ENCODE measurements around the gene MYL3.

Gene MYL3

DNA sequence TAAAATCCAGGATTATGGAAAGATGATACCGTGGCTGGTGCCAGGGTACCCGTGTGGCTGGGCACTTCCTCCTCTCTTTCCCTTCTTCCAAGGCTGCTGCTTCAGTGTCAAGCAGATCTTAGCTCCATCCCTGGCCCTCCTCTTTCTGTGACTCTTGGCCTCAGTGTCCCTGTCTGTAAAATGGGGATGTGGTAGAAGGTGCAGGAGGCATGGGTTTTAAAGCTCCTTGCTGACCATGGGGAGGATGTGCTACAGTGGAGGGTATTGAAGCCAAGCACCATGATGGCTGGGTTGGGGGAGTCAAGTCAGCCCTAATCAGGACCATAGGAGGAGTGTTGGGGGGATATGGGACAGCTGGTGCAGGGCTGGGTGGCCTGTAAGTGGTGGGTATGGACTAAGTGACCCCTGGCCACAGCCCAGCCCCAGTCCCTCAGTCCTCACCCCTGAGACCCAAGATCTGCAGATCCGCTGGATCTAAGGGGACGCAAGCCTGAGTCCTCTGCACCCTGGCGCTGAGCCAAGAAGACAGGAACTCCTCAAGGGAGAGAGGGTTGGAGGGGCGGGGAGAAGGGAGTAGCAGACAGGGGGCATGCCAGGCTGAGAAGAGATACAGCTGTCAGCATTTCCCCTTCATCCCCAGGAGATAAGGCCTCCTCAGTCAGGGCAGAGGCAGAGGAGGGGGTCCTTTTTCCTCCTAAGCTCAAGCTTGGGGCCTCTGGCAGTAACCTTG, 26.3 kb upstream of the MYL3 start:
- peak; percentile 63 for DNase-seq
- Histone ChIP-seq H3K4me3 (ENCODE audit: low read depth, low read length) (no peak overlapping the region), H3K9me3 (ENCODE audit: severe bottlenecking) (no peaks in the 10 kb centered on the region), H3K27me3 (ENCODE audit: insufficient read depth, low read depth, severe bottlenecking) (no peaks in the 10 kb centered on the region), H3K36me3 (no peaks in the 10 kb centered on the region), H3K27ac (peak overlapping the region; percentile 14; the same call in 1 of the 2 replicates)
- TF ChIP-seq, protein P1, sequence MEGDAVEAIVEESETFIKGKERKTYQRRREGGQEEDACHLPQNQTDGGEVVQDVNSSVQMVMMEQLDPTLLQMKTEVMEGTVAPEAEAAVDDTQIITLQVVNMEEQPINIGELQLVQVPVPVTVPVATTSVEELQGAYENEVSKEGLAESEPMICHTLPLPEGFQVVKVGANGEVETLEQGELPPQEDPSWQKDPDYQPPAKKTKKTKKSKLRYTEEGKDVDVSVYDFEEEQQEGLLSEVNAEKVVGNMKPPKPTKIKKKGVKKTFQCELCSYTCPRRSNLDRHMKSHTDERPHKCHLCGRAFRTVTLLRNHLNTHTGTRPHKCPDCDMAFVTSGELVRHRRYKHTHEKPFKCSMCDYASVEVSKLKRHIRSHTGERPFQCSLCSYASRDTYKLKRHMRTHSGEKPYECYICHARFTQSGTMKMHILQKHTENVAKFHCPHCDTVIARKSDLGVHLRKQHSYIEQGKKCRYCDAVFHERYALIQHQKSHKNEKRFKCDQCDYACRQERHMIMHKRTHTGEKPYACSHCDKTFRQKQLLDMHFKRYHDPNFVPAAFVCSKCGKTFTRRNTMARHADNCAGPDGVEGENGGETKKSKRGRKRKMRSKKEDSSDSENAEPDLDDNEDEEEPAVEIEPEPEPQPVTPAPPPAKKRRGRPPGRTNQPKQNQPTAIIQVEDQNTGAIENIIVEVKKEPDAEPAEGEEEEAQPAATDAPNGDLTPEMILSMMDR (IDR thresholded peaks at IDR 0.05; ENCODE audit: low read depth, low read length), result no peak

DNA sequence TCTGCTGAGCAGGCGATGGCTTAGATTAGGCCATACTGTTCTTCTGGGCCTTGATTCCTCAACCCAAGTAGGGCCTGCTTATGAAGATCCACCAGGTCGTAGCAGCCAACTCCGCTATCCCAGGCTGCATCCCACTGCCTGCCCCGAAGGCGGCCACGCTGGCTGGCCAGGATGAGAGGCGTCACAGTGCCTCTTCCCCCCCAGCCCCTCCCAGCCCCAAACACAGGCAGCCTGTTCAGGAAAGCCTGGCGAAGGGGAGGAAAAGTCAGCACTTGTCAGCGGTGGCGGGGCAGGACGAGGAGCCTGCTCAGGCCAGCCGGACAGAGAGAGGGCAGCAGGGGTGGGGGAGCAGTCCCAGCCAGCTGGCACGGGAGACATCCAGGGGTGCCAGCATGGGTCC, 25.5 kb upstream of the MYL3 start:
- TF ChIP-seq, protein P1 (IDR thresholded peaks at IDR 0.05; ENCODE audit: low read depth, low read length), result no peak
- Histone ChIP-seq H3K27me3 (ENCODE audit: insufficient read depth, low read depth, severe bottlenecking) (peaks cover 8% of the 10 kb centered on the region), H3K36me3 (no peaks in the 10 kb centered on the region), H3K27ac (no peak overlapping the region), H3K9me3 (ENCODE audit: severe bottlenecking) (no peaks in the 10 kb centered on the region), H3K4me3 (ENCODE audit: low read depth, low read length) (no peak overlapping the region)
- DNase-seq, result no peak

DNA sequence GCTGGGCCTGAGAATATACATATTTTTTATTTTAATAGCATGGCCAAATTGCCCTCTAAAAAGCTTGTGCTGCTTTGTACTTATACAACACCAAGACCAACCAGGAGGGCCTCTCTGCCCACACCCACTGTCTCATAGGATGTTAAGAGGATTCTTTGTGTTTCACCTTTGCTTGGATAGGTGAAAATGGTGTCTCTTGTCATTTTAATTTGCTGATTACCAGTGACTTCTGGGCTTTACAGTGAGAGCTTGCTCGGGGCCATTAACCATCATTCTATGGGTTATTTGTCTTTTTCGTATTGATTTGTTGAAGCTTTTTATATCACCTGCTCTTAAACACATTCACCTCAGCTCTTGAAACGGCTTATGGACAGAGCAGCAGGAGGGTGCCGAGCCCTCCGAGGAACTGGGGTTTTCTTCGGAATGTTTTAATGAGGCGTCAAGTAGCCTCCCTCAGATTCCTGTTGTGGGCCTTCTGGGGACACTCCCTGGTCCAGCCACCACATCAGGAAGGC, 24.8 kb upstream of the MYL3 start:
- Histone ChIP-seq H3K36me3 (no peaks in the 10 kb centered on the region), H3K4me3 (ENCODE audit: low read depth, low read length) (no peak overlapping the region), H3K9me3 (ENCODE audit: severe bottlenecking) (no peaks in the 10 kb centered on the region), H3K27ac (no peak overlapping the region), H3K27me3 (ENCODE audit: insufficient read depth, low read depth, severe bottlenecking) (peaks cover 12% of the 10 kb centered on the region)
- TF ChIP-seq, protein P1 (IDR thresholded peaks at IDR 0.05; ENCODE audit: low read depth, low read length), result no peak
- DNase-seq, result no peak

DNA sequence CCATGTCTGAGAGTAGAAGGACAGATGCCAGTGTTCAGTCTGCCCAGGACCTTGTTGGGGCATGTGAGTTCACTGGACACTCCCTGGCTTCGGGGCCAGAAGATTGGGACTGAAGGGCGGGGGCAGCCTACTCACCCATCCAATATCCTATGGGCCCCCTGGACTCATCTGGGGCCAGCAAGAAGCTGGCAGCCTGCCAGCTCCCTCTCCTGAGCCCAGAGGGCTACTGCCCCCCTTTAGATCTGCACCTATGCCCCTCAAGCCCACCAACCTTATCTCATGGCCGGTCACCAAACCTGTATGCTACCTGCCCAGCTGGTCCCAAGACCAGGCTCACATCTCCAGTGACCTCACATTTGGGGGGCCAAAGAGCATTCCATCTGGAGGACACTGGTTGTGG, 22.4 kb upstream of the MYL3 start:
- Histone ChIP-seq H3K9me3 (ENCODE audit: severe bottlenecking) (no peaks in the 10 kb centered on the region), H3K27me3 (ENCODE audit: insufficient read depth, low read depth, severe bottlenecking) (peaks cover 15% of the 10 kb centered on the region), H3K36me3 (no peaks in the 10 kb centered on the region), H3K27ac (no peak overlapping the region), H3K4me3 (ENCODE audit: low read depth, low read length) (no peak overlapping the region)
- DNase-seq, result no peak
- TF ChIP-seq, protein P1 (IDR thresholded peaks at IDR 0.05; ENCODE audit: low read depth, low read length), result no peak

DNA sequence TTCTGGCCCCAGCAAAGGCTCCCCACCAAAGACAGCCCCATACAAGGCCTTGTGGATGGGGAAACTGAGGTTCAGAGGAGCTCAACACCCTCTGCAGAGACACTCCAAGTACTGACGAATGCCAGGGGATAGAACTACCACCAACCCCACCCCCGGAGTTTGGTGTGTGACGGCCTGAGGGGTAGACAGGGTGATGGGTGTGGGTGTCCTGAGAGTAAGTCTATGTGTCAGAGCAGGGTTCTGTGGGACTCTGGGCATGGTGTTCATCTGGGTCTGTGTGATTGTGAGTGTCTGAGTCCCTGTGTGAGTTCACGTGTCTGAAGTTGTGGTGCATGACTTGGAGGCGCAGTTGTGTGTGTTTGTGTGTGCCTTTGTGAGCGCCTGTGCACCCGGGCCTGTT, 21.7 kb upstream of the MYL3 start:
- peaks cover 15% of the 10 kb centered on the region for H3K27me3 ChIP-seq (ENCODE audit: insufficient read depth, low read depth, severe bottlenecking)

More for the DNA sequence above, 21.7 kb upstream of the MYL3 start:
- no peak for DNase-seq
- TF ChIP-seq, protein P1 (IDR thresholded peaks at IDR 0.05; ENCODE audit: low read depth, low read length), result no peak
- Histone ChIP-seq H3K4me3 (ENCODE audit: low read depth, low read length) (no peak overlapping the region), H3K9me3 (ENCODE audit: severe bottlenecking) (no peaks in the 10 kb centered on the region), H3K36me3 (no peaks in the 10 kb centered on the region), H3K27ac (no peak overlapping the region)

All from WERI-Rb-1 (cell line).